Cerebellar cortex (tissue), 1 donor: ENCODE results near the gene MMP24OS.
"Not testable (repeated sequence)": the region's sequence is repeated elsewhere in the genome, so short reads cannot be mapped to it uniquely, and the experiment has no call there.

Experiments
- DNase-seq: peaks from one replicate; pipeline ENCODE4 v3.0.0-alpha.2; 2015; ENCODE audit warnings: low spot score

Gene MMP24OS

DNA sequence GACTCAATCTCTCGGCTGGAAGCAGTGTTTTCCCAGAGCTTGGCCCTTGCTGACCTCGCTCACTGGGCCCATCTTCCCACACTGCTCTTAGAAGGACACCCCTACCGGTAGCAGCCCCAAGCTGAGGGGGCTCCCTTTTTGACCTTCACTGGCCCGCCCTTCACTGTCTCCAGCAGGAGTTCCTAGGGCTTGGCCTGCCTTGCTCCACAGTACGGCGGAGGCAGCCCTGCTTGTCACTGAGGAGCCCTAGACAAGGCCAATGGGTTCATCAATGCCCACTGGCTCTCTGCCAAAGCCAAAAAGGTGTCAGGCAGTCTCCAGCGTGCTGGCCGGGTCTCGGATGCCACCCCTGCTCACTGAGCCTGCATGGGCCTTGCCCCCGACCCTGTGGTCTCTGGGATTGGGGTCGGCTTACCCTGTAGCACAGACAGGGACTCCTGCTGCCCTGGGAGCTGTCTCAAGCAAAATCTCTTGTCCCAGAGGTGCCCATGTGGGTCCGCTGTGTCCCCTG is 2.1 kb downstream of the MMP24OS start:
- no peak for DNase-seq

DNA sequence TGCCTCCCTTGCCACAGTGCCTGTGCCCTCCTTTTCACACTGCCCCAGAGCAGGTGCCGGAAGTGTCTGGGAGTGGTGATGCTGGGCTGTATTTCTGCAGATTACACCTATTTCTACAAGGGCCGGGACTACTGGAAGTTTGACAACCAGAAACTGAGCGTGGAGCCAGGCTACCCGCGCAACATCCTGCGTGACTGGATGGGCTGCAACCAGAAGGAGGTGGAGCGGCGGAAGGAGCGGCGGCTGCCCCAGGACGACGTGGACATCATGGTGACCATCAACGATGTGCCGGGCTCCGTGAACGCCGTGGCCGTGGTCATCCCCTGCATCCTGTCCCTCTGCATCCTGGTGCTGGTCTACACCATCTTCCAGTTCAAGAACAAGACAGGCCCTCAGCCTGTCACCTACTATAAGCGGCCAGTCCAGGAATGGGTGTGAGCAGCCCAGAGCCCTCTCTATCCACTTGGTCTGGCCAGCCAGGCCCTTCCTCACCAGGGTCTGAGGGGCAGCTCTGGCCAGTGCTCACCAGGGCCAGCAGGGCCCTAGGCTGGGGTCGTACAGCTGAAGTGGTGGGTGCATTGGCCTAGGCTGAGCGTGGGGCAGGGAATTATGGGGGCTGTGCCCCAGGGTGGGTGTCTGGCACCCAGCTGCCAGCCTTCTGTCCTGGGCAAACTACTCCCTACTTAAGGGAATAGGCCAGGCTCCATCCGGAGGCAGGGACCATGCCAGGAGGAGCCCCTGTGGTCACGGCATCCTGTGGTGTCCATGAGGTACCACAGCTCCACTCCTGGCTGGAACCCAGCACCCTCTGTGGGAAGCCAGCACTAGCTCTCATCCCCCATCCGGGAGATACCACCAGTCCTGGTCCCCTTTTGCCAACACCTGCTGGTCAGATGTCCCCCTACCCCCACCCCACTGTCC is 3.5 kb downstream of the MMP24OS start:
- DNase-seq: no peak

DNA sequence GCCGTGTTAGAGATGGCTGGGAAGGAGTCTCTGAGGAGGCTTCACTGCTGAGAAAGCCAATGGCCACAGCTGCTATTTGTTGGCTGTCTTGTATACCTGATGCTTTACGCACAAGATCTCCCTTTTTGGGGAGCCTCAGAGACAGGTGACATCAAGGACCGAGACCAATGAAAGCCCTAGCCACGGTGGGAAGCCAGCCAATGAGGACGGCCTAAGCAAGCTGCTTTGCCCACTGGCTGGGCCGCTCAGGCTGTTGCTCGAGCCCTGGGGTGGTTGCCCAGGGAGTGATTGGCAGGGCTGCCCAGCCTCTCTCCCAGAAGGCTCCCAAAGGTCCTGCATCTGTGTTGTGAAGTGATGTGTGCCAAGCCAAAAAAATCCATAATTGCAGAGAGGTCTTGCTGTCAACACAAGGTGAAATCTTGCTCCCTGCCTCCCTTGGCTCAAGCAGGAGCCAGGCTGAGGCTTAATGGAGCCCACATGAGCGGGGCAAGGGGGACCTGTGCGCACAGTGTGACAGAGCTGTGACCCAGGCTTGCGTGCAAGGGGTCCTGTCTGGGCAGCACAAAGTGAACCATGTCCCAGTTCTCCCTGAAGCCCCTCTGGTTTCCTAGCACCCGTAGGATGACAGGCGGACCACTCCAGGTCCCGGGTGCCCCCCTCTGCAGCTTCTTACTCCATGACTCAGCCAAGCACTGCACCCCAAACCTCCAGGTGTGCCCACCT is 4.3 kb downstream of the MMP24OS start:
- DNase-seq: peak; percentile 97

DNA sequence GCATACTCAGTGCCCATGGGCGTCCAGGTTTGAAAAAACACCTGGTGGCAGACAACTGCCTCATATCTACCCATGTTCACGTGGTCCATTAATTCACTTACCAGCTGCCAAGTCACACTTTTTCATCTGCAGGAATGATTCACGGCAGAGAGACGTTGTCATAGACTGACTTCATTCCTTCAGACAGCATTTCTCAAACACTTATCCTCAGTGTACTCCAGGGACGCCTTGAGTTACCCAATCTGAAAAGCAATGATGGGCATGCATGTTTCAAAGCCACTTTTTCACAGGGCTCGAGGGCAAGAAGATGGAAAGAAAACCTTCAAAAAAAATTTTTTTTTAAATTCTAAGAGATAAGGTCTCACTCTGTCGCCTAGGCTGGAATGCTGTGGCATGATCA is 6.0 kb downstream of the MMP24OS start:
- DNase-seq: no peak

DNA sequence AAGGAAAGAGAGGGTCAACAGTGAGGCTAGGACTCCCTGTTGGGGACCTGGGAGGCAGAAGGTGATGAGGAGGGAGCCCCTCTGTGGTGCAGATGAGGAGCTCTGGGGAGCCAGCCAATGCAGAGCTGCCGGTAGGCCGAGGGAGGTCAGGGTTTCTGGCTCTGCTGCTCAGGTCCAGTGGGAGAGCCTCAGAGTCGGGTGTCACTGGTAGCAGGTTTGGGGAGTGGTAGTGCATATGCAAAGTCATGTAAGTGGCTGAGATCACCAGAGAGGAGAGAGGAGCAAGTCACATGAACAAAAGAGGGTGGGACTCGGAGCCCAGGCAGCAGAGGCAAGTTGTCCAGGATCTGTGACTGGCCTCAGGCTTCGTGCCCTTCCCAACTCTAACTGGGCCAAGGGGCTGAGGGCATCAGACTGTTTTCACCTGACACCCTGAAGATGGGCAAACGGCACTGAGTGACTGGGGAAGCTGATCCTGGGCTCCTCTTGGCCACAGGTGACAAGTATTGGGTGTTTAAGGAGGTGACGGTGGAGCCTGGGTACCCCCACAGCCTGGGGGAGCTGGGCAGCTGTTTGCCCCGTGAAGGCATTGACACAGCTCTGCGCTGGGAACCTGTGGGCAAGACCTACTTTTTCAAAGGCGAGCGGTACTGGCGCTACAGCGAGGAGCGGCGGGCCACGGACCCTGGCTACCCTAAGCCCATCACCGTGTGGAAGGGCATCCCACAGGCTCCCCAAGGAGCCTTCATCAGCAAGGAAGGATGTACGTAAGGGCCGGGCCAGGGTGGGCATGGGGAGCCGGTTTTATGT is 6.6 kb downstream of the MMP24OS start:
- no peak for DNase-seq

DNA sequence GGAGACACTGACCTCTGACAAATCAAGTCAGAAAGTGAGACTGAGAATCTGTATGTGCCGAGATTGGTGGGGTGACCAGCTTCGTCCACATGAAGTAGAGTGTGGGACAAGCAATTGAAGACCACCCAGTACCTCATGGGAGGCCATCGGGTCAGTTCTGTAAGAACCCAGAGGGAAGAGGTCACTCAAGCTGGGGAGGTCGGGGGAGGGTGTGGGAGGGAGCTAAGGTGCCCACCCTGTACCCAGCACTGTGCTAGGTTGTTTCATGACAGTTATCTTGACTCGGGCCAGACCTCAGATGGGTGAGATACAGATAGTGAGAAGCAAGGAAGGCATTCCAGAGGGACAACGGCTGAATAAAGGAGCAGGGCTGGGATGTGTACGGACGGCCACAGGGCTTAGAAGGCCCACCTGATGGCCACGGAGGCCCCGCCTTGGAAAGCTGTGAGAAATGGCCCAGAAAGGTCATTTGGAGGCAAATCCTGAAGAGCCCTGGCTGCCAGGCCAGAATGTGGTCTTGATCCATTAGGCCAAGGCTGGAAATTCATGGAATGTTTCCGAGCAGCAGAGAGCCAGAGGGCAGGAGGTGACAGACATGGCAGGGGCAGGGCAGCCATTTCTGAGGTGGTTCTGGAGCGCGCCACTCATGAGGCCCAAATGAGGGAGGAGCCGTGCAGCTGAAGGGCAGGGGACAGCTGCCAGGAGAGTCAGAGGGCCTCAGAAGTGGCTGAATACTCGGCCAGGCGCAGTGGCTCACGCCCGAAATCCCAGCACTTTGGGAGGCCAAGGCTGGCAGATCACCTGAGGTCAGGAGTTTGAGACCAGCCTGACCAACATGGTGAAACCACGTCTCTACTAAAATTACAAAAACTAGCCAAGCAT is 7.7 kb downstream of the MMP24OS start:
- no peak for DNase-seq

DNA sequence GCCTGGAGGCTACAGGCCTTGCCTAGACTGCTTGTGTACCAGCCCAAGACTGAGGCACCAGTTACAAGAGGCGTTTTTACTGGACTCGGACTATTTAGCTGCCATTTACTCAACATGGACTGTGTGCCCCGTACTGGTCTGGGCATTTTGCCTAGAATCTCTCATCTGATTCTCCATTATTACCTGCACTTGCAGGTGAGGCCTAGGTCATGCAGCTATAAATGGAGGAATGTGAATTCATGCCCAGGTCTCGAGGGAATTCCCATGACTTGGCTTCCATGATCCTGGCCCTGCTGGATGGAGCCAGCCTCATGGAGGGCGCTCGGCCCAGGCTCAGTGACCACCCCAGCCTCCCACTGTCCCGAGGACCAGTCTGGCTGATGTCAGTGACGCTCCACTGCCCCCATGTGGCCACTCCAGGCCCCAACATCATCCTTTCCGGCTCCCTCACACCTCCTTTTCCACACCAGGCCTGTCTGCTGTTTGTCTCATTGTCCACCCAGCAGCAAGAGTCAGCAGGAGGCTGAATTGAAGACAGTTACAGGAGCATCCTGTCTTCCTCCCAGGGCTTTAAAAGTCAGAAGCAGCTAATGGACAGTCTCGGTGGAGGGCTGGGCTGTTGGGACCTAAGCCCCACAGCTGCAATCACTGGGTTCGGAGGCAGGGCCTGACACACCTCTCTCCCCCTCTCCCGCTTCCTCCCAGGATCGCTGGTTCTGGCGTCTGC is 8.7 kb downstream of the MMP24OS start:
- peak; percentile 93 for DNase-seq

DNA sequence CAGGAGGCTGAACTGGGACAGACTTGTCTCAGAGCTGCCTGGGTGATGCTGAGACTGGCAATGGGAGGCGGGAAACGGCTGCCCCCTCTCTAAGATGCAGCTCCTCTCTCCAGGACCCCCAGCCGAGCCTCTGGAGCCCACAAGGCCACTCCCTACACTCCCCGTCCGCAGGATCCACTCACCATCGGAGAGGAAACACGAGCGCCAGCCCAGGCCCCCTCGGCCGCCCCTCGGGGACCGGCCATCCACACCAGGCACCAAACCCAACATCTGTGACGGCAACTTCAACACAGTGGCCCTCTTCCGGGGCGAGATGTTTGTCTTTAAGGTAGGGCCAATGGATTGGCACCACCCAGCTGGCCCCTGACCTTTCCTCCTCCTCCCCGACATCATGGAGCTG is 10.8 kb downstream of the MMP24OS start:
- no peak for DNase-seq

DNA sequence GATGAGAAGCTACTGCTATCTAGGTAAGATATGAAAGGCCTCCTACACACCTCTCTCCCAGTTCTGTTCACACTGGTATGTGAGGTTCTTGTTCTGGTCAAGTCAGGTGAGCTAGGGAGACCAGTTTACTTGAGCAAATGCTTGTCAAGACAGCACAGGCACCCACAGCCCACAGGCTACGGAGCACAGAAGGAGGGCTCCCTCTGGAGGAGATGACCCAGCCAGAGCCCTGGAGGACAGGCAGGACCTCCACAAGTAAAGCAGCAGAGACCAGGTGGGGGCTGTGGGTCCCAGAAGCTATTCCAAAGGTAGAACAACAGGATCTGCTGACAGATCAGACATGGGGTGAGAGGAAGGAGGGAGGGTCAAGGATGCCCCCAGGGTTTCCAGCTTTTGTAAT is 13.2 kb downstream of the MMP24OS start:
- DNase-seq: peak; percentile 75

DNA sequence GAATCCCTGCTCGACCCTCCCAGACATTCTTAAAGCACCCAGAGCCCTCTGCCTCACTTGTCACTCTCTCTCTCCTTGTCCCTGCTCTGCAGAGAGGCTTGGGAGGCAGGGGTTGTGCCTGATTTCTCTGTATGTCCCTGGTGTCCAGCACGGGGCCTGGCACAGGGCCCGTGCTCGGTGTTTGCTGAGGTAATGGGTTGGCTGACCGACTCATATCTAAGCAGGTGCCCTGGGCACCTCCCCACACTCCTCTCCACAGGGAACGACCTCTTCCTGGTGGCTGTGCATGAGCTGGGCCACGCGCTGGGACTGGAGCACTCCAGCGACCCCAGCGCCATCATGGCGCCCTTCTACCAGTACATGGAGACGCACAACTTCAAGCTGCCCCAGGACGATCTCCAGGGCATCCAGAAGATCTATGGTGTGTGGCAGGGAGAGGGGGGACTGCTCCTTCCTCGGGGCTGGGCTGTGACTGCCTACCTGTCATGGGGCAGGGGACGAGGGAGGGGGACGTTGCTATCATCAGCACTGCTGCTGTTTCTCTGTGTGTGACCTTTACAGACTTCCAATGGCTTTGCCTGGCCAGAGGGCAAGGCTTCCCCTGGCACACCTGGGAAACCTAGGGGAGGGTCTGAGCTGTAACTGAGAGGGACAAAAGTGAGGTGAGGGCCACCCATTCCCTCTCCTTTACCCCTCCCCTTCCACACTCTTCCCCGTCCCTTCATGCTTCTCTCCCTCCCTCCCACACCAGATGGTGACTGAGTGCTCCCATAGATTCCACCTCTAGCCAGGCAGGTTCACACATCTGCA is 14.2 kb downstream of the MMP24OS start:
- peak; percentile 90 for DNase-seq

DNA sequence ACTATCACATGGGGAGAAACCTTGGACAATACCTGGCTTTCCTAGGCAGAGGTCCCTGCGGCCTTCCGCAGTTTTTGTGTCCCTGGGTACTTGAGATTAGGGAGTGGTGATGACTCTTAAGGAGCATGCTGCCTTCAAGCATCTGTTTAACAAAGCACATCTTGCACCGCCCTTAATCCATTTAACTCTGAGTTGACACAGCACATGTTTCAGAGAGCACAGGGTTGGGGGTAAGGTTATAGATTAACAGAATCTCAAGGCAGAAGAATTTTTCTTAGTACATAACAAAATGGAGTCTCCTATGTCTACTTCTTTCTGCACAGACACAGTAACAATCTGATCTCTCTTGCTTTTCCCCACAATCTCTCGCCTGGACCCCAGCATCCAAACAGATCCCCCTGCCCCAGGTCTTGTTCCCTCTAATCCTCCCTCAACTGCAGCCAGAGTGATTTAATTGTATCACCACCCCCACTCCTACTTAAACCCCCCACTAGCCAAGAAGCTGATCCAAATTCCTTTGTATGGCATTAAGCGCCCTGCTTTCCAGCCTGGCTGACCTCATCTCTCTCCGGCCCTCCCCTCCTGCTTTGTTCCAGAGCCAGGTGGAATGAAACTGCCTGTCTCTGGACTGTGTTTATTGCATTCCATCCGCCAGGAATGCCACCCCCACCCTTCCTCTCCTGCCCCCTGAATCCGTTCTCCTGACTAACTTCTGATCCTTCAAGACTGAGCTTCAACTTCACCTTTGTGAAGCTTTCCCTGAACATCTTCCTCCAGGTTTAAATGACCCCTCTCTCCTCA is 15.0 kb downstream of the MMP24OS start:
- DNase-seq: peak; percentile 98

DNA sequence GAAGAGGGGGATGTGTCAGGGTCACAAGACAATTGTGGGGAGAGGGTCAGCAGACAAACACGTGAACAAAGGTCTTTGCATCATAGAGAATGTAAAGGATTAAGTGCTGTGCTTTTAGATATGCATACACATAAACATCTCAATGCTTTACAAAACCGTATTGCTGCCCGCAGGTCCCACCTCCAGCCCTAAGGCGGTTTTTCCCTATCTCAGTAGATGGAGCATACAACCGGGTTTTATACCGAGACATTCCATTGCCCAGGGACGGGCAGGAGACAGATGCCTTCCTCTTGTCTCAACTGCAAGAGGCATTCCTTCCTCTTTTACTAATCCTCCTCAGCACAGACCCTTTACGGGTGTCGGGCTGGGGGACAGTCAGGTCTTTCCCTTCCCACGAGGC is 15.6 kb downstream of the MMP24OS start:
- DNase-seq: not testable (repeated sequence)

DNA sequence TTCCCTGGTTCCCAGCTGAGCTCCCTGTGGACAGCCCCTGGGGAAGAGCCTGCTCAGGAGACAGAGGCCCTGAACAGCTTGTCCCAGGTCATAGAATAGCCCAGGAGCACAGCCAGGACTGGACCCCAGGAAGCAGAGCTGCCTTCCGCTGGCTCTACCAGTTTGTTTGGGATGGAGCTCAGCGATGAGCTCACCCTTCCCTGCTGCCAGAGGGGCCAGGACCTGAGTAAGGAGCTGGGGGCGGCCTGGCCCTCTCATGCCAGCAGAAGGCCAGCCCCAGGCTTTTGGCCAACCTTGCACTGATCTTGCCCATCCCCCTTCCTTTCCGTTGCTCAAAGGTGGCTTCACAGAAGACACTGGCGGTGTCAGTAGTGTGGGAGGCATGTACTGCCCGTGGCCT is 17.5 kb downstream of the MMP24OS start:
- DNase-seq: peak; percentile 93

DNA sequence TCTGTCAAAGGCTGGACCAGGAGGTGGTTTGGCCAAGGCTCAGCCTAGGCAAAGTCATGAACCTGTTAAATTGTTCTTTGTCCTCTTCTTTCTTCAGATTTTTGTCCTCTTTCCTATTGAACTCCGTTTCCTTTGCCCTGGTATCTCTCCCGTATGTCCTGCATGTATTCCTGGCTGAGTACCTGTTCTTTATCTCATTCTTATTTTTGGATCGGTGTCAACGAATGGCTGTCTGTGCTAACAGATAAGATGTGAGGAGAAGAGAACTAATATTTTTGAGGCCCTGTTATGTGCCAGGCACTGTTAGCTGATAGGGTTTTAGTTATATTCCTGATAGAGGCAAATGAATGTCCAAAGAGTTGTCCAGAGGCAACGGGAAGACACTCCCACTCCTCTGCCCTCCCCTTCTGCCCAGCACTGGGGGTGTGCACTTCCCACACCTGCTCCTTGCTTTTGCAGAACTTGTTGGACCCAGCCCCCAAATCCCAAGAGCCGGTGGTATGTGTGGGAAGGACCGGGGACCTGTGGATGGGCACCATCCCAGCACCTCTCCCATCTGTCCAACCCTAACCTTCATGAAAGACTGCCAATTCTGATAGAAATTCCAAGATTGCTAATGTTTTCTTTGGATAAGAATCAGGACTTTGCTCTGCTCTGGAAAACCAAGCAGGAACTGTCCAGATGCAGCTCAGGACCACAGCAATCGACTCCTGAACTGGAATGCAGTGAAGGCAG is 20.6 kb downstream of the MMP24OS start:
- no peak for DNase-seq

DNA sequence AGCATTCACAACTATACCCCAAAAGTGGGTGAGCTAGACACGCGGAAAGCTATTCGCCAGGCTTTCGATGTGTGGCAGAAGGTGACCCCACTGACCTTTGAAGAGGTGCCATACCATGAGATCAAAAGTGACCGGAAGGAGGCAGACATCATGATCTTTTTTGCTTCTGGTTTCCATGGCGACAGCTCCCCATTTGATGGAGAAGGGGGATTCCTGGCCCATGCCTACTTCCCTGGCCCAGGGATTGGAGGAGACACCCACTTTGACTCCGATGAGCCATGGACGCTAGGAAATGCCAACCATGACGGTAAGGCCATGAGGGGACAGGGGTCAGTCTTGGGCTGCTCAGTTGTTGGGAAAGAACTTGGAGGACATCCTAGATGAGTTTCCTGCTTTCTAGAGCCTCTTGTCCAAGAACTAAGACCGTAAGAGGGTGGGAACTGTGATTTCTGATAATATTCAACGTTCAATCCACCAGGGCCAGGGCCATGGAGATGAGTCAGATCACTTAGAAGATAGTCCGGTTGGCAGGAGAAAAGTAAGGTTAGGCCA is 23.4 kb downstream of the MMP24OS start:
- no peak for DNase-seq

DNA sequence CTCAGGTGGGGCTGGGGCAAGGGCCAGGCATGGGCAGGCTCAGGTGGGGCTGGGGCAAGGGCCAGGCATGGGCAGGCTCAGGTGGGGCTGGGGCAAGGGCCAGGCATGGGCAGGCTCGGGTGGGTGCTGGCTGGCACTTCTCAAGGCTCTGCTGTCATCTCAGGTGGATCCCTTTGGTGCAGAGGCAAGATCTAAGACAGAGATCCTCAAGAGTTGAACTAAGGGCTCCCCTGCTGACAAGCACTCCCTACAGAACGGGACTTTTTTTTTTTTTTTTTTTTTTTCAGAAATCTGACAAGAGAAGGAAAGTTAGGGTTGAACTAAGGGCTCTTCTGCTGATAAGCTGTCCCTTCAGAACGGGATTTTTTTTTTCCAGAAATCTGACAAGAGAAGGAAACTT is 24.9 kb downstream of the MMP24OS start:
- no peak for DNase-seq

DNA sequence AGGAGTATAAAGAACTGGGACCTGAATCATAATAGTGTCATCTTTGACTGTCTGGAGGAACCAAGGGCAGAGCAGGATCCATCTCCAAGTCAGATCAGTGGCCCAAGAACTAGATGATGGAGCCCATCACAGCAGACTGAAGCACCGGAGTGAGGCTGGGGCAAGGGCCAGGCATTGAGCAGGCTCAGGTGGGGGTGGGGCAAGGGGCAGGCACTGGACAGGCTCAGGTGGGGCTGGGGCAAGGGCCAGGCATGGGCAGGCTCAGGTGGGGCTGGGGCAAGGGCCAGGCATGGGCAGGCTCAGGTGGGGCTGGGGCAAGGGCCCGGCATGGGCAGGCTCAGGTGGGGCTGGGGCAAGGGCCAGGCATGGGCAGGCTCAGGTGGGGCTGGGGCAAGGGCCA is 25.3 kb downstream of the MMP24OS start:
- not testable (repeated sequence) for DNase-seq

DNA sequence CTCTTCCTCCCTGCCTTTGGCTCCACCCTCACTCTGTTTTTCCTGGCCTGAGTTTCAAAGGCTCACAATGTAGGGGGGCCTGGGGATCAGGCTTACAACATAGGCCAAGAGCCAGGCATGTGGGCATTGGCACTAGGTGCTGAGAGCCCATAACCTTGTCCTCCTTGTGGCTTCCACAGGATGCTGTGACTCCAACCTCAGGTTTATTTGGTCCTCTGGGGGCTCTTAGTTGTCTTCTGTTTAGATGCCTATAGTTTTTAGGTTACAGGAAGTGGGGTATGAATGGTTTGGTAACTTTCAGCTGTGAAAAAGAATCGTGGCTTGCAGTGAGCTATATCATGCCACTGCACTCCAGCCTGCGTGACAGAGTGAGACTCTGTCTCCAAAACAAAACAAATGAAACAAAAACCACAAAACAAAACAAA is 25.9 kb downstream of the MMP24OS start:
- no peak for DNase-seq
